HG02642 (cell line): ENCODE data around the gene MED25.

ENCODE experiments used
- ATAC-seq: cut with Tn5 transposase; IDR thresholded peaks from one replicate; pipeline ENCODE4 v1.9.1; 2021; ENCODE audit warnings: mild to moderate bottlenecking; ENCODE audit not compliant: unreplicated experiment, poor library complexity

MED25 gene

GRCh38 chr19:49855676-49856573 lies 37.8 kb downstream of the MED25 start:
- no peak for ATAC-seq

GRCh38 chr19:49856574-49857021 lies 38.5 kb downstream of the MED25 start:
- ATAC-seq = no peak

GRCh38 chr19:49857061-49857837 lies 39.2 kb downstream of the MED25 start:
- ATAC-seq = no peak

GRCh38 chr19:49857838-49858087 lies 39.7 kb downstream of the MED25 start:
- ATAC-seq = no peak

- ATAC-seq = no peak
Observed at GRCh38 chr19:49858088-49858985, 40.2 kb downstream of the MED25 start.

- no peak for ATAC-seq
Observed at GRCh38 chr19:49859682-49860335, 41.7 kb downstream of the MED25 start.

- no peak for ATAC-seq
Observed at GRCh38 chr19:49860336-49861102, 42.4 kb downstream of the MED25 start.

GRCh38 chr19:49861107-49861506 lies 43.0 kb downstream of the MED25 start:
- ATAC-seq = no peak

GRCh38 chr19:49861541-49862378 lies 43.7 kb downstream of the MED25 start:
- ATAC-seq = no peak

- ATAC-seq = no peak
Observed at GRCh38 chr19:49862391-49863253, 44.5 kb downstream of the MED25 start.

- ATAC-seq = no peak
Observed at GRCh38 chr19:49863254-49863934, 45.3 kb downstream of the MED25 start.

GRCh38 chr19:49863935-49864320 lies 45.8 kb downstream of the MED25 start:
- ATAC-seq = no peak

- no peak for ATAC-seq
Observed at GRCh38 chr19:49864890-49865289, 46.8 kb downstream of the MED25 start.

GRCh38 chr19:49866933-49867782 lies 49.1 kb downstream of the MED25 start, which contains the start of gene PNKP:
Gene PNKP (minus strand): TSS chr19:49867576. CDS start chr19:49867204, 372 bp downstream.
- ATAC-seq = peak; percentile 47

GRCh38 chr19:49869009-49869483 lies 51.0 kb downstream of the MED25 start:
- ATAC-seq = peak; percentile 15
